ENCODE measurements around the gene CCDC121.

- TF ChIP-seq CTCF (conservative IDR thresholded peaks at IDR 0.05; ENCODE audit: low read depth, low read length) (no peak), EZH2 (IDR thresholded peaks at IDR 0.05; ENCODE audit: low read length, unreplicated experiment) (no peak)
Observed at GRCh38 chr2:27652341-27652740, 23.5 kb upstream of the CCDC121 start.
